Measurements from ENCODE around the gene CHRDL1.
"Not testable (repeated sequence)": the region's sequence is repeated elsewhere in the genome, so short reads cannot be mapped to it uniquely, and the experiment has no call there.

The CHRDL1 gene

DNA sequence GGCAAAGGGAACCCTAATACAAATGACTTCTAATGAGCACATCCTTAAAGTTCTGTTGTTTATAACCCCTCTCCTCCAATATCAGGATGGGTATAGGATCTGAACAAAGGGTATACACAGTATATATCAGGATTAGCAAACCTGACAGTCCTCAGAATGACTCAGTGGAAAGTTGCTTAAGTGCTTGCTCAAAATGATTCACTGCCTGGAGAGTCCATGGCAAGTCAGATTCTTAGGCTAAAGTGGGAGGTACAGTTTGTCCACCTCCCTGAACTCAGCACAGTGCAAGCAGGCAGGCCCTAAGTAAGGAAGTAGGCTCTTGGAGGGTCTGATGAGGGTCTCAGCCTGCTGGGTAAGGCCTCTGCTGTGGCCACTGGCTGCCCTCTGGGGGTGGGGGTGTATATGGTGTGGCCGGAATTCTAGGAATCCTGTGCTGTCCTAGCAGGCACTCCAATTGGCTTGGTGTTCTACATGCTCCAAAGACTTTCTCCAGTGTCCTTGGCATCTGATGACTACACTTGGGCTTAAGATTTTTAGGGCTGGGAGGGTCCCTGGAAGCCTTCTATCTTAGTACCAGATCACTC is 54.3 kb downstream of the CHRDL1 start:
- no peak for DNase-seq

DNA sequence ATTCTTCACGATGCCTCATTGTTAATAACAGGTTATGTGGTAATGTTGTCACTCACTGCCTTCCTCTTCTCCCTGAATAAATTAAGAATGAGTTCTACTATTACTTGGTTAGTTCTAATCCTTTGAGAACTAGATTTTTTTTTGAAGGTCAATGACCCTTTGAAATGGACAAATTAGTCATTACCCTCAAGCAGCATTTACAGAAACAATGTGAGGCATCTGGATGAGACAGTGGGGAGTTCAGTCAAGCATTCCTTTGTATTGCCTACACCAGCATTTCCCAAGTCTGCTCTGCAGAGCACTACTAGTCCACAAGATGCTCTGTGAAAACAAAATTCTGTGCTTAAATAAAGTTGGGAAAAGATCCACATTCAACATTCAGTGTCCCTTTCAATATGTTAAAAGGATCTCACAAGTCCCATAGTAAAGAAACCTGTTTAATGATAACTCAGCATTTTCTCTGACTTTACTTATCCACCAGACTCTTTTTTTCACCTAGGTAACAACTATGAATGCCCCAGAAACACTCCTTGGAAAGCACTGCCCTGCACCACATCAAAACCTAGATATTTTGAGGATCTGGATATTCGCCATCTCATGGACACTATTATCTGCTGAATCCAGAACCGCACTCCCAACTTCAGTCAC is 60.6 kb downstream of the CHRDL1 start:
- DNase-seq: no peak

DNA sequence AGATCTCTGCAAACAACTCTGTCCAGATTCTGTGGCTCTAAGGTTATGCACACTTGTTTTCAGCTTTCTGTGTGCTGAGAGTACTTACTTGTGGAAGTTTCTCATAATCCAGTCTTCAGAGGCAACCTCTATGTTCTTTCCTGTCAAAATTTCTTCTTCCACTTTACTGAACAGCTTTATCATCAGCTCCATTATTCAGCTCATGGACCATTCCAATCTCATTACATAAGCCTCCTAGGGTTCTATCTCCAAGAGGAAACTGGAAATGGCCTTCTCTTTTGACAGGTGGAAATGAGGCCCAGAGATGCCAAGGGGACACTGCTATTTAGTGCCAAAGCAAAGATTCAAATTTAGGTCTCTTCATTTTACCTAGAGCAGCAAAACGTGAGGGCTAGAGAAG is 61.3 kb downstream of the CHRDL1 start:
- DNase-seq: no peak

DNA sequence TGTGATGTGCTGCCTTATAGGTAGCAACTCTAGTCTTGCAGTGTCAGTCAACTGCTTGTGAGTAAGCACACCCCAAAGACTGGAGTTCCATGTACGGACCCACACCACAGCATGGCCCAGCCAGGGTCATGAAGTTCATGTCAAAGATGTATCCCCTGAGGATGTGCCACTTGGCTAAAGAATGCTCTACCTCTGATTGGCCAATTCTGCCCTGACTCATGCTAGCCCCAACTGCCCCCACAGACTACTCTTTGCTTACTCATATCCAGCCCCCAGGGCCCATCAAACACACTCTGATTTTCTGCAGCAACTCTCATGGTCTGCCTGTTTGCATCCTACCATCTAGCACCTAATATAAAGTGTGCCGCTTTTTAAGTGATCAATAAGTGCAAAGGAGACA is 62.5 kb downstream of the CHRDL1 start:
- DNase-seq: no peak

DNA sequence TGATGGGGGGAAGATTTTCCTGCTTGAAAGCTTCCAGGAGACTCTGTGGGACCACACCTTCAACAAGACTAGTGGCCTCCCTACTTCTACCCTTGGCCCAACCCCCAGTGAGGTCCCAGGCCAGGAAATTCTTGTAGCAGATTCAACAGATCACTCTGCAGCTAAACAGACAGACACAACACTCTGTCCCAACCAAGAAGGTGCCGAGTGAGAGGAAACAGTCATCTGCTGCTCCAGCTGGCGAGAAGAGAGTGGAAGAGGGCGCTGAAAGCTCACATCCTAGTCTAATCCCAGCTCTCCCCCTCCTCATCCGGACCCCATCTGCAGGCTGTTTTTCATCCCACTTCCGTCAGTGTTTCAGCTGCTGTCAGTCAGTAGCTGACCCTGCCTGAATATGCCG is 63.4 kb downstream of the CHRDL1 start:
- DNase-seq: no peak

DNA sequence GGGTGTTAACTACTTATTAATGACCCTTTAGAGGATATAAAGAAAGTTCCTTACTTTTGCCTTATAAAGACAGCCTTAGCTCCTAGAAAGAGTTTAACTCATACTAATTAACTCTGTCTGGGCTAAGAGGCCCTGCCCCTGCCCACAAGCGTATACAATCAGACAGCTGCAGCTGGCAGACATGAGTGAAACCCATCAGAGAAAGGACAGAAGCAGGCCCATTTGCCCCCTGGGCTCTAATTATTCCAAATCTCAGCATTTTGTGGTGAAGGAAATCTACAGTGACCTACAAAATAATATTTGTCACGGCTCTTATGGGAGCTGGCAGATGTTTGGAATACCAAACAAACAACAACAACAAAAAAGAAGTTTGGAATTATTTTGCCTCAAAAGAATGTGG is 71.8 kb downstream of the CHRDL1 start:
- no peak for DNase-seq

DNA sequence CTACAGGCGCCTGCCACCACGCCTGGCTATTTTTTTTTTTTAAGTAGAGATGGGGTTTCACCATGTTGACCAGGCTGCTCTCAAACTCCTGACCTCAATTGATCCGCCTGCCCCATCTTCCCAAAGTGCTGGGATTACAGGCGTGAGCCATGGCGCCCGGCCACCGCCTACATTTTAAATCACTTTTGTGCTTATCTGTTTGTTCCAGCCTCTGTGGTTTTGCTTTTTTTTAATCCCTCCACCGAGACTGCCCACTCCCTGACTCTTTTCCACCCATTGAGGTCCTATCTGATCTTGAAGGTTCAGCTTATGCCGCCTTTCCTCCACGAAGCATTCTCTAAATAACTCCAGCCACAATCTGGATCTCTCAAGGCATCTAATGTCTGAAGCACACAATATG is 73.5 kb downstream of the CHRDL1 start:
- DNase-seq: no peak

DNA sequence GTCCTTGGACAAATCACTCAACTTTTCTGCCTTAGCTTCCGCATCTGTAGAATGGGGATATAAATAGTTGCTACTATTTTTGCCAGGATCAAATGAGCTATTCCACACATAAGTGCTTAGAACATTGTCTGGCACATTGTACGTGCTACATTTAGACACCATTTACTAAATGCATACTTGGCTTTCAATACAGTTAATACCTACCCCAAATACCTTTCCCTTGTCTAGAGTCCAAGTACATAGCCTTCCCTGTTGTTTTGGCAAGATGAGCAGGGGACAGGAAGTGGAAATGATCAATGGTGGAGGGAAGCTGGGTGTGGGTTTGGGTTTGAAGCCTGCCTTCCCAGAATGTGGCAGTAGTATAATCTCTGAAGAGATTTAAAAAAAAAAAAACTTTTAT is 82.0 kb downstream of the CHRDL1 start:
- DNase-seq: no peak

DNA sequence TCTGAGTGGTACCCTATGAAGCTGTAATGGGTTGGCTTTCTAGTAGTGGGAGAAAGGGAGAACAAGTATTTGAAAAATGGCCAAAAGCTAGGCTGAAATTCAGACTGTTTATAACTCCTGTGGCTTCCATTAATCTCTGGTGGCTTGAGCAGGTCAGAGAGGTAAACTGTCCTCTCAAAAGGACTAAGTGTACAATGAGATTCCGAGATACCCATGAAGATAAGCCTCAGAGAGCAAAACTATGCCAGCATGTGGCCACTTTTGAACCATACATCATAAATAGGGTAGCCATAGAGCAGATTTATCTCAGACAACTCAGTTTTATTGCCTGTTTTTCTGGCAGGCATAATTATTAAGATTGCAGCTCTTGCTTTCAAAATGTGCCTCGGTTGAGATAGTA is 89.2 kb downstream of the CHRDL1 start:
- no peak for DNase-seq

DNA sequence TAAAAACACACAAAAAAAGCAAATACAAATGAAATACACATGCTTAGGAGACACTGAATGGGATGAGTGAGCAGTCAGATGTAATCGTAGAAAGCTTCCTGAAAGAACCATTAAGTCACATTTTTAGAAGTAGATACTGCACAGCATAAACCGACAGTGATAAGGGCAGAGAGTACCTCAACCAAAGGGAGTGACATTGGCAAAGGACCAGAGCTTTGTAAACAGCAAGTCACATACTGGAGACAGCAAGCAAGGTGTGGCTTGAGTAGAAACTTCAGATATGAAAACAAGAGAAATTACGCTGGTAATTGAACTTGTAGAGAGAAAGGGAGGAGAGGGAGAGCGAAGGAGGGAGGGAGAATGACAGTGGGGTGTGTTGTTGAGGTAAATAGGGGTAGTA is 92.0 kb downstream of the CHRDL1 start:
- no peak for DNase-seq

DNA sequence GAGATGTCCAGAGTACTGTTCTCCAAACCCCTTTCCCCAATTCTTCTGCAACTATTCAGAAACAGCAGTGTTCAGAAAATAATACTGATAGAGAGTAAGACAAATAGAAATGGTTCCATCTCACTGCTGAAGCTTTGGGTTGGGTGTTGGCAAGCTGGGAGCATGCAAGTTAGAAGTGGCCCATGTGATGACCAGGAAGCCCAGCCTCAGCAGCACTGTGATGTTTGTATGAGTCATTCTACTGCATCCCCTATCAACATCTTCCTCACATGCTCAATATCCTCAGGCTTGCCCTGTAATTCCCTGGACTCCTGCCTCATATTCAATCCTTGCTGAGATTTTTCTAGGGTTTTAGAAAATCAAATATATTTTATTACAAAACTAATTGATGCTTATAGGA is 96.5 kb downstream of the CHRDL1 start:
- DNase-seq: no peak

DNA sequence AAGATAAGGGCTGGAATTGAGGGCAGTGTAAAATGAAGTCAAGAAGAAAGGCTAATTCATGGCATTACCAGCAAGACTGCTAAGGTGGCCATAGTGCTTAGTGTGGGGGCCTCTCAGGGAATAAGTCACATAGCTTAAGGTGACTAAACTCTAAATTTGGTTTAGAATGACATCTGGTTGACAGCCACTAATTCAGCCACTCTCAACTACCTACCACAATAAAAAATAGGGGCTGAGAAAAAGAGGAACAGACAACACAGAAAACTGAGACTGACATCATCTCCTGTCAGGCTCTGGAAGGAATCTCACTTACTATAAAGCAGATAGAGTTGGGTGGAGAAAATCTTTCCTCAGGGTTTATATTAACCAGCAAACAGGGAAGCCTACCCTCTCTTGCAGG is 96.9 kb downstream of the CHRDL1 start:
- DNase-seq: no peak

DNA sequence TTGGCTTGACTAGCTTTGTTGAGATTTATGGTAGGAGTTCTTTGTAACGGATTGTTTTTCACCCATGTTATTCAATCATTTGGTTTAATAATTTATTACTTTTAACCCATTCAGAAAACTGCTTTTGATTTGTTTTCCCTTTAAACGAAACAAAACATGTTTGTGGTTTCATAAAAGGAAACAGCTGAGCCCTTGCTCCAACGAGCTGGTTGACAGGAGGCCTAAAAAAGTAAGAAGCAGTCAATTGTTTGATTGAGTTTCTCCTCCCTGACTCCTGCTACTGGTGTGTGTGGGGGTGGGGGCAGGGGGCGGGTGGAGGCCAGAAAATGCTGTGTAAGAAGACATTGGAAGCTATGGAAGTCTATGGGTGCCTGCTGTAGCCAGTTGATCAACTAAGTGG is 102.8 kb downstream of the CHRDL1 start:
- DNase-seq: no peak

DNA sequence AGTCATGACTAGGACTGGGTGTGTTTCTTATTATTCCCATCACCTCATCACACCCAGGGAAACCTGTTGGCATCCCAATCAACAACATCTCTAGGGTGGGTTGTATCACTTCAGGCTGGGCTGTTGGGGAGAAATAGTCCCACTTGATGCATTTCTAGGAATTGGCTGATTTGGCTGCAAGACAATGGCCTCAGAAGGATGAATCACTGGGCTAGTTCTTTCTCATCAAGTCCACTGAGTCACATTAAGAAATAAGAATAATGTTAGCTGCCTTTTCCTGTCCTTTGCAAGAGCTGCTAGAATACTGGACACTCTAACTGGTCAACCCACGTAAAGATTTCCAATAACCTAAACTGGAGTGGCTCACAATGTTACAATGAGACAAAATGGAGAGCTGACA is 104.2 kb downstream of the CHRDL1 start:
- DNase-seq: no peak

DNA sequence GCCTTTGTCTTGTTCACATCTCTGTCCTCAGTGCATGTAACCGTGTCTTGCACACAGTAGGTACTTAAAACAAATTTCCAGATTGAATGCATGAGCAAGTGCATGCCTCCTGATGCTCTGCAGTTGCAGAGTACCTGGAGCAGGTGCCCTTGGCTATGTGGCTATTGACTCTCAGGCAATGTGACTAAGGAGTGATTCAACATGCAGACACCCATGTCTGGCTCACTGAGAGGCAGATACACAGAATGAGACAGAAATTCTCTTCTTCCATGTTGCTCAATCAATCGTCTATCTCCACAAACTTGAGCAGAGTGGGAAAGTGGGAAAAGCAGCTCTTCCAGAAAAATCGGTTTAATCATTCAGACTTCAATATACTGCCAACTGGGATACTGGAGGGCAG is 111.0 kb downstream of the CHRDL1 start:
- no peak for DNase-seq

DNA sequence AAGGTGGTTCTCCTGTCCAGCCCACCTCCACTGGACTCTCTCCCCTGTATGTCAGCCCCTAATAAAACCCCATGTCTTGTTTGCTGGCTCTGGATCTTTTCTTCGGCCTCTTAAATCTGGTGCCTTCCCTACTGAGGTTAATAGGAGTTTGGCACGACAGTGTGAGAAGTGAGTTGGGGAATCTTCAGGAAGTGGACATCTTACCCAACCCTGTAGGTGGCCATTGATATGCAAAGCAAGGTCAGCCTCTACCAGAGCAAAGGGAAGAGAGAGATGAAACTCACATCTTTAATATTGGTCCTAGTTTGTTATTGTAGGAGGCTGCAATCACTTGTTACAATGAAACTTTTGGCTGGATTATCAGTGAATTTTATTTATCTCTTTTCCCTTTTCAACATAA is 111.7 kb downstream of the CHRDL1 start:
- no peak for DNase-seq

DNA sequence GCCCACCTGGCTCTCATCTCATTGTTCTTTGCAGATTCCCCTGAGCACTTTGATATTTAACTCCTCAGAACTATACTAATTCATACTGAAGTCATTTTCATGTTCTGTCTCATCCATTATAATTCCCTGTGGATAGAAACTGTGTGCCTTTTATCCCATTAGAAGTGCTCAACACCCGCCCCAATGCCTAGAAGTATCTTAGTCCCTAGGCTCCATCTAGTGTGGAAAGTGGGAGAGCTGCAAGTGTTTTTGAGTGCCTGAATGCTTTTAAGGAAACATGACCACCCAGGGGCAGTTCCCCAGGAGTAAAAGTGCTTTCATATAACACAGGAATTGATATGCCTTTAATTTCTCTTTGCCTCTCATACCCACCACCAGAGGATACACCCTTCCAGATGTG is 117.0 kb downstream of the CHRDL1 start:
- no peak for DNase-seq

DNA sequence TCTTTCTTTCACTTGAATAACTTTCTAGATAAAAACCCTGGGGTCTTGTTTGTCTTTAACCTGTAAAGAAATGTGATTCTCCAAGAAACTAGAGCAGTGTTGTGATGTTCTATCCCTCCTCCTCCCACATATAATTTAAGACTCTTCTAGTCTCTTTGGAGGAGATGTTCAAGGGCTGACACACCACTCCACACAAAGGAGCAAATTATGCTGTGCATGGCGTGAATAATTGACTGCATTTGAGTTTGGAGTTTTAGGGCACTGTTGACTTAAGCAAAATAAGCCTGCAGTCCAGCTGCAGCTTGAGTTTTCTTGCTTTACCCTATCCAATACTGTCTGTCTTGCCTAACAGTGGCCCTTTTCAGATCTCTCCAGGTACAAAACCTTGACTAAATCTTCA is 119.7 kb downstream of the CHRDL1 start:
- no peak for DNase-seq

DNA sequence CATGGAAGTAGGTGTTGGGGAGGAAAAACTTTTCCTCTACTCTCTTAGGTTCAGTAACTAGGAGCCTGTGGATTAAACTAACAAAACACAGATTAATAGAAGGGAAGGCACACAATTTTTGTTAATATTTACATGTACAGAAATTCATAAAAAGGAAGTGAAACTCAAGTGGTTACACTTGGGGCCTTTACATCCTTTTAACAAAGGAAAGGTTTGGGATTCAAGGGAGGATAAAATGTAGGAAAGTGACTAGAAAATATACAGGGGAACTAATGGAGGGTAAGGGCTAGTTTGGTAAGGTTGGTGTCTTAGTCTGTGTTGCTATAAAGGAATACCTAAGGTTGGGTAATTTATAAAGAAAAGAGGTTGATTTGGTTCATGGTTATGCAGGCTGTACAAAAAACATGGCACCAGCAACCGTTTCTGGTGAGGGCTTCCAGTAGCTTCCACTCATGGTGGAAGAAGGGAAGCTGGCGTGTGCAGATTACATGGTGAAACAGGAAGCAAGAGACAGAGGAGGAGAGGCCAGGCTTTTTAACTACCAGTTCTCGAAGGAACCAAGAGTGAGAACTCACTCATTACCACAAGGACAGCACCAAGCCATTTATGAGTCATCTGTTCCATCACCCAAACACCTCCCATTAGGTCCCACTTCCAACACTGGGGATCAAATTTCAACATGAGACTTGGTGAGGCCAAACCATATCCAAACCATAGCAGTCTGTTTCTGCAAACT is 124.4 kb downstream of the CHRDL1 start:
- no peak for DNase-seq

DNA sequence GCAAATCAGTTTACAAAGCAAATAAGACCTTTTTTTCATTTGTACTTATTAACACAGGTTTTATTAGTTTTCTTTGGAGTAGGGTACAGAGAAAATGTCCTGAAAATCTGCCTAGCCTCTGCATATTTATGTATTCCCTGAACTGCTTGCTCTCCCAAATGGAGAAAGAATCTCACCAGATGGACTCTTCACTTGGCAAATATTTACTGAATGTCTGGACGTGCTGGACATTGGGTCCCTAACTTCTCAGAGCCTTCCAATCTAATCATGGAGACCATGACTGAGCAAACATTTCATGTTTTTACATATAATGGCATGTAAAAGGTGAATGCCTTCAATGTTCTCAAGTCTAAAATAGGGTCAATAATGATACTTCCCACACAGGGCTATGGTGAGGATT is 126.0 kb downstream of the CHRDL1 start:
- DNase-seq: no peak

DNA sequence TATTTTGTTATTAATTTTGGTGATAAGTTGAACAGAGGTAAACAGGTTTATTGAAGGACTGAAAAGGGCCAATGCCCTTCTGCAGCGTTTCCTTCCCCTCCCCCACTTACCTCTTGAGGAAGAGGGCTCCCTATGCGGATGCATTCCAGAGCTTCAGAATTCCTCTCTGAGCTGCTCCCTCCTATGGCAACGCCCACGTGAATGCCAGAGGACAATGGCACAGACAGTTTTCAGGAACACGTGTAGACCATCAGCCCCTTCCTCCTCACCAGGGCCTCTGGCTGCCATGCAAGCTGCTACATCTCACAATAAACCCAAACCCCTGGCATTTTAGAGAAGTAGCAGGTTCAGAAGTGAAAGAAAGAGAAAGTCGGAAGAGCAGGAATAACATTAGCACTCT is 127.9 kb downstream of the CHRDL1 start:
- no peak for DNase-seq

DNA sequence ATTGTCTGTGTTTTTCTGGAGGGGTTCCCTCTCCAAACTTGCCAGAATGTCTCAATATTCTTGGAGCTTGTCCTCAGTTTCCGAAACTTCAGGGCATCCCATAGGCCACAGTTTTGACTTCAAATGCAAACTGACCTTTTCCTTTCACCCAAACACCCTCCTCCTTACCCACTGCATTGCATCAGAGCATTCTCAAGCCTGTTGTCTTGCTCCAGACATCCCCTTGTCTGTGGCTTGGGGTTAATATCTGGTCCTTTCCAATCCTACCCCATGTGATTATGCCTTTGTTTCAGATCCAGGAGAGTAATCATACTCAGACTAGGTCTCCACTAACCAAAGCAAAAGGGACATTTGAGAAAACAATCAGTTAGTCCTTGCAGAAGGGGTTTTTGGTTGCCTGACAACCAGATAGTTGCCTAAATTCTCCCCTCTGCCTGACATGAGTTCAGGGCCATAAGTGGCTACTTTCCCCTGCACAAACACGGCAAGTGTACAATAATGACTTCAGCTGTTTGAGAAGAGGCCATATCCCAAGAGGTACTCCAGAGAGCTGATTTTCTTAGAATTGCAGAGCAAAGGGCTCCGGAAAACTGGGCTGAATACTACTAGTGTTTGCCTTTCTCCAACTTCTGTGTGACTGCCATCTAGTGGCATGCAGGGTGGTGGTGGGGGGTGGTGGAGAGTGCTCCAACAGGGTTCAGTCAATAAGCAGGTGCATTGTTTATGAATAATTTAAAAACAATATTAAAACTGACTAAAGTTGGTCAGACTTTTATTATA is 130.2 kb downstream of the CHRDL1 start:
- DNase-seq: no peak

DNA sequence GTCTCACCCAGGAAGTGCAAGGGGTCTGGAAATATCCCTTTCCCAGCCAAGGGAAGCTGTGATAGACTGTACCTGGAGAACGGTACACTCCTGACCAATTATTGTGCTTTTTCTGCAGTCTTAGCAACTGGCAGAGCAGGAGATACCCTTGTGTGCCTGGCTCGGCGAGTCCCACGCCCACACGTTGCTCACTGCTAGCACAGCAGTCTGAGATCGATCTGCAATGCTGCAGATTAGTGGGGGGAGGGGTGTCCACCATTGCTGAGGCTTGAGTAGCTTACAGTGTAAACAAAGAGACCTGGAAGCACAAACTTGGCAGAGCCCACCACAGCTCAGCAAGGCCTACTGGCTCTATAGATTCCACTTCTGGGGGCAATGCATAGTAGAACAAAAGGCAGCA is 138.5 kb downstream of the CHRDL1 start:
- no peak for DNase-seq

DNA sequence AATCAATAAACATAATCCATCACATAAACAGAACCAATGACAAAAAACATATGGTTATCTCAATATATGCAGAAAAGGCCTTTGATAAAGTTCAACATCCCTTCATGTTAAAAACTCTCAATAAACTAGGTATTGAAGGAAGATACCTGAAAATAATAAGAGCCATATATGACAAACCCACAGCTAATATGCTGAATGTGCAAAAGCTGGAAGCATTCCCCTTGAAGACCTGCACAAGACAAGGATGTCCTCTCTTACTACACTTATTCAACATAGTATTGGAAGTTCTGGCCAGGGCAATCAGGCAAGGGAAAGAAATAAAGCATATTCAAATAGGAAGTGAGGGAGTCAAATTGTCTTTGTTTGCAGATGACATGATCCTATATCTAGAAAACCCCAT is 141.3 kb downstream of the CHRDL1 start:
- DNase-seq: not testable (repeated sequence)

All from activated CD4-positive, alpha-beta T cell treated with anti-CD3 and anti-CD28 coated beads for 4 hours (primary cell).